Right atrium auricular region (tissue), 2 donors: ENCODE data around the gene SLC4A7. TPM values are rescaled to one million over a fixed set of nuclear protein-coding genes. Genes with fewer than 3 reads are reported as not detected.
A peak's percentile ranks its signal among the peaks of the same experiment; 100 is the strongest.
"Not testable (repeated sequence)": the region's sequence is repeated elsewhere in the genome, so short reads cannot be mapped to it uniquely, and the experiment has no call there.

Source experiments
- DNase-seq: peaks from one replicate; pipeline ENCODE4 v3.0.0-alpha.2; 2019; ENCODE audit warnings: low spot score
- H3K27ac ChIP-seq, 2 donors: fragments of 200-600 bp; sonication (generic); 1 replicate in 1 of 2; 2 replicates in 1 of 2; pipeline ENCODE4 v1.5.1; 2016 to 2019
- H3K27me3 ChIP-seq, 2 donors: fragments of 200-600 bp; sonication (generic); one replicate each; pipeline versions ENCODE4 v1.5.1 to v1.6.0; 2017 to 2019
- H3K36me3 ChIP-seq: fragments of 200-600 bp; sonication (generic); one replicate; pipeline ENCODE4 v1.5.1; 2016
- H3K4me1 ChIP-seq, 2 donors: fragments of 200-600 bp; sonication (generic); one replicate each; pipeline versions ENCODE4 v1.5.1 to v1.6.0; 2017 to 2019
- H3K4me3 ChIP-seq, 2 donors: fragments of 200-600 bp; sonication (generic); 1 replicate in 1 of 2; 2 replicates in 1 of 2; pipeline ENCODE4 v1.5.1; 2017 to 2019; ENCODE audit warnings: mild to moderate bottlenecking in 1 of 2, moderate library complexity in 1 of 2
- H3K9me3 ChIP-seq, 2 donors: fragments of 200-600 bp; sonication (generic); one replicate each; pipeline ENCODE4 v1.5.1; 2019
- total RNA-seq, 2 donors: library from RNA; depleted of rRNA; stranded (reverse); fragments of >200 nt; gene quantifications; one replicate each; pipeline ENCODE4 v1.1.0, GENCODE V29; 2016
- TF ChIP-seq, protein P1 (sequence below), 2 donors: fragments of 200-600 bp; sonication (generic); IDR thresholded peaks; one replicate each; pipeline ENCODE4 v1.5.1; 2019; ENCODE audit warnings: antibody characterized with exemption in 2 of 2

The SLC4A7 gene
- total RNA-seq: 10 to 100 TPM; 14.4 to 25.6 TPM

DNA sequence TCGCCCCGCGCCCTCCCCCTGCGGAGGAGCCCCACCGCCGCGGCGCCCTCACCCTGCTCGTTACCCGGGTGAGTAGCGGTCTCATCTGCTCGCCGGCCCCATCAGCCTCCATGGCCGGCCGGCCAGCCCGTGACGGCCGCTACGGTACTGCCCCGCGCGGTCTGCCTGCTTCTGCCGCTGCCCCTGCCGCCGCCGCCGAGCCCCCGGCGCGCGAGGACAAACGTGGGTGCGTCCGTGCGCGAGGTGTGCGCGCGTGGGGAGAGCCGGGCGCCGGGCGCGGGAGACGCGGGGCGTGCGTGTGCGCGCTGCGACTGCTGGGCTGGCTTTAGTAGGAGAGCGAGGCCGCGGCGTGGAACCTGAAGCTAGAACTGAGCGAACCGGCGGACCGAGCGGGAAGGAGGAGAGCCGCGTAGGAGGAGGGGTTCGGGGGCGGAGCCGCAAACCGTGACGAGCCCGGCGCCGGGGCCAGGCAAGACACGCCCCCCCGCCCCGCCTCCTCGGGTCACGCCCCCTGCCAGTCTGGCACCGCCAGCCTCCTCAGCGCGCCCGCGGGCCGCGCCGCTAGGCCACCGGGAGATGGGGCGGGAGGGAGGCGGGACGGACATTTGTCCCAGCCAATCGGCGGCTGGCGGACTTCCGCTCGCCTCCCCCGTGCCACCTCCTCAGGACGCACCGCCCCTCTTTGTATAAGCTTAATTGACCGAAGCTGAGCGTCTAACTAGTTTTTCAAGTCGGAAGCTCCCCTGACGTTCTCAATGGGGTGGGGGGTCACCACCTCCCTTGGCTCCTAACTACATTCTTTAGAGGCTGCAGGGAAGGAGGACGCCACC, at the start of gene SLC4A7:
SLC4A7 (minus strand) TSS at position 370 of the 830 bp plus-strand sequence; CDS start at position 112, 258 bp downstream.
- Histone ChIP-seq H3K9me3 (no peaks in the 10 kb centered on the region), H3K27me3 (no peaks in the 10 kb centered on the region), H3K4me1 (peaks cover 0 to 27% of the 10 kb centered on the region in 2 donors)

GRCh38 chr3:27533261-27533607, 49.0 kb upstream of the SLC4A7 start:
- DNase-seq: no peak
- Histone ChIP-seq H3K27ac (peak overlapping the region; percentile 65 to 68), H3K36me3 (no peaks in the 10 kb centered on the region), H3K4me1 (peaks cover 0 to 12% of the 10 kb centered on the region in 2 donors), H3K27me3 (no peaks in the 10 kb centered on the region), H3K4me3 (no peak overlapping the region), H3K9me3 (no peaks in the 10 kb centered on the region)
- TF ChIP-seq, protein P1, sequence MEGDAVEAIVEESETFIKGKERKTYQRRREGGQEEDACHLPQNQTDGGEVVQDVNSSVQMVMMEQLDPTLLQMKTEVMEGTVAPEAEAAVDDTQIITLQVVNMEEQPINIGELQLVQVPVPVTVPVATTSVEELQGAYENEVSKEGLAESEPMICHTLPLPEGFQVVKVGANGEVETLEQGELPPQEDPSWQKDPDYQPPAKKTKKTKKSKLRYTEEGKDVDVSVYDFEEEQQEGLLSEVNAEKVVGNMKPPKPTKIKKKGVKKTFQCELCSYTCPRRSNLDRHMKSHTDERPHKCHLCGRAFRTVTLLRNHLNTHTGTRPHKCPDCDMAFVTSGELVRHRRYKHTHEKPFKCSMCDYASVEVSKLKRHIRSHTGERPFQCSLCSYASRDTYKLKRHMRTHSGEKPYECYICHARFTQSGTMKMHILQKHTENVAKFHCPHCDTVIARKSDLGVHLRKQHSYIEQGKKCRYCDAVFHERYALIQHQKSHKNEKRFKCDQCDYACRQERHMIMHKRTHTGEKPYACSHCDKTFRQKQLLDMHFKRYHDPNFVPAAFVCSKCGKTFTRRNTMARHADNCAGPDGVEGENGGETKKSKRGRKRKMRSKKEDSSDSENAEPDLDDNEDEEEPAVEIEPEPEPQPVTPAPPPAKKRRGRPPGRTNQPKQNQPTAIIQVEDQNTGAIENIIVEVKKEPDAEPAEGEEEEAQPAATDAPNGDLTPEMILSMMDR (IDR thresholded peaks at IDR 0.05): no peak

More for the DNA sequence above, at the start of gene SLC4A7:
- DNase-seq: peak; percentile 97
- Histone ChIP-seq H3K4me3 (peak within 1 kb of the TSS; percentile 91 to 93), H3K27ac (peak within 1 kb of the TSS; percentile 95 to 99), H3K36me3 (no peaks in the 10 kb centered on the region)
- TF ChIP-seq, protein P1 (IDR thresholded peaks at IDR 0.05): no peak

DNA sequence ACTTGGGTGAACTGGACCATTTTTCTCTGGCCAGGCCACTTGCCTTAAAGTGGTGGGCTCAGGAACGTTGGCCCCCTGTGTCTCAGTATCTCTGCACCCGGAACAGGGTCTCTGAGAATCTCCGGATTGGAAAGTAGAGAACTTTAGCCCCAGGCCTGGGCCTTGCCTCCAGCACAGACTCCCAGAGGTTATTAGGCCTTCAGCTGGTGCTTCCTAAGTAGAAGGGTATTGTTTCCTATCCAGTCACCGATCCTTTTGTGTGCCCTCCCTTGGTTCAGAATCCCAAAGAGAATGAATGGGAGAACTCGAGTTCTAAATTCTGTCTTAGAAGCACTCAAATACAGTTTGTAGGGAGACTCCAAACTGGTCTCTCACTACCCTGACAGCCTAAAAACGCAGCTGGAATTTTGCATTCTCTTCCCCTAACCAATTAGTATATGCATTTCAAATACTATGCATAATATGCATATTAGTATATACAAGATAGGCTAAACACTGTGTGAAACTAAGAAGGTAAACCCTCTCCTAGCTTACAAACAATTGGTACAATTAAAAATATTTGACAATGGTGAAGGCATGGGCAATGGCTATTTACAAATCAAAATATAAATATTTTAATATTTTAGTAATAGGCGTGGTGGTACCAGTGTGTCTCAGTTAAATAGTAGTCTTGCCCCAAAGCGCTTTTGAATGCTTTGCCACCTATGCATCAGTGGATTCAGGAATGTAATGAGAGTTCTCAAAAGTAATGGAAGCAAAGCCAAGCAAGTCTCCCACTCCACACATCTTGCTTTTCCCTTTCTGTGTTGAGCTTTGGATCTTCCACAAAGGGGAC, 48.5 kb upstream of the SLC4A7 start:
- H3K9me3 ChIP-seq: no peaks in the 10 kb centered on the region
- no peaks in the 10 kb centered on the region for H3K27me3 ChIP-seq
- H3K4me3 ChIP-seq: no peak overlapping the region
- peak overlapping the region in 1 of 2 donors; percentile 65 for H3K27ac ChIP-seq
- no peak for DNase-seq
- H3K4me1 ChIP-seq: peaks cover 0 to 12% of the 10 kb centered on the region in 2 donors
- TF ChIP-seq, protein P1 (IDR thresholded peaks at IDR 0.05): no peak
- no peaks in the 10 kb centered on the region for H3K36me3 ChIP-seq

GRCh38 chr3:27531193-27531751, 47.1 kb upstream of the SLC4A7 start:
- not testable (repeated sequence) for H3K36me3 ChIP-seq, H3K4me3 ChIP-seq, DNase-seq, H3K27me3 ChIP-seq, H3K9me3 ChIP-seq, H3K27ac ChIP-seq
- peaks cover 0 to 12% of the 10 kb centered on the region in 2 donors for H3K4me1 ChIP-seq

DNA sequence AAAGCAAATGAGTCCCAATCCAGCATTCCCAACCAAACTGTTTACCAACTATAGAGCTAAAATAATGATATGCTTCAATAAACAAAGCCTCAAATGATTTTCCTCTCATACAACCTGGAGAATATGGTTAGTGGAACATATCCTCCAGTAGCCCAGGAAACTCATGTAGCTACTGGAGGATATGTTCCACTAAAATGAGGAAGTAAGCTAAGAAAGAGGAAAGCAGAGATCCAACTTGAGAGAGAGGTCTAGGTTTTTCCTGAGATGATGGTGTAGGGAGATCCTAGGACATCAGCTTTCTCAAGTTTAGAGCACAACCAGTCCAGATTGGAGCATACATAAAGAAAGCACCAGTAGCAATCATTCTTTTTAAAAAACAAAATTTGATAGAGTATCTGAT, 44.6 kb upstream of the SLC4A7 start:
- no peak overlapping the region for H3K4me3 ChIP-seq
- no peak for DNase-seq
- no peak overlapping the region for H3K27ac ChIP-seq
- TF ChIP-seq, protein P1 (IDR thresholded peaks at IDR 0.05): no peak
- H3K27me3 ChIP-seq: no peaks in the 10 kb centered on the region
- peaks cover 0 to 3% of the 10 kb centered on the region in 2 donors for H3K4me1 ChIP-seq
- no peaks in the 10 kb centered on the region for H3K36me3 ChIP-seq
- H3K9me3 ChIP-seq: no peaks in the 10 kb centered on the region
